ENCODE results near the gene MRPL40.

MRPL40 gene

GRCh38 chr22:19472233-19472632, 39.9 kb downstream of the MRPL40 start:
- no peaks in the 10 kb centered on the region for H3K27me3 ChIP-seq (ENCODE audit: insufficient read depth, poor library complexity, severe bottlenecking)
- TF ChIP-seq REST (IDR thresholded peaks at IDR 0.05; ENCODE audit: insufficient replicate concordance, low read depth), result no peak
- no peak for TF ChIP-seq POLR2AphosphoS5 (IDR thresholded peaks at IDR 0.05; ENCODE audit: low read depth)
- TF ChIP-seq GABPA (IDR thresholded peaks at IDR 0.05; ENCODE audit: low read depth), result no peak
- TF ChIP-seq SPI1 (IDR thresholded peaks at IDR 0.05; ENCODE audit: borderline replicate concordance, low read depth), result no peak
- no peak for TF ChIP-seq CTCF (IDR thresholded peaks at IDR 0.05; ENCODE audit: insufficient read depth, low read length)
- H3K27ac ChIP-seq (replicated peaks), result no peak overlapping the region
- H3K4me3 ChIP-seq (replicated peaks; ENCODE audit: insufficient read depth, low read length), result no peak overlapping the region
- DNase-seq (ENCODE audit: low read depth in 1 of 2, low spot score in 1 of 2), result no peak

GRCh38 chr22:19473578-19473977, 41.2 kb downstream of the MRPL40 start:
- no peak for DNase-seq (ENCODE audit: low read depth in 1 of 2, low spot score in 1 of 2)
- TF ChIP-seq CTCF (IDR thresholded peaks at IDR 0.05; ENCODE audit: insufficient read depth, low read length), result no peak
- no peak for TF ChIP-seq GABPA (IDR thresholded peaks at IDR 0.05; ENCODE audit: low read depth)
- TF ChIP-seq REST (IDR thresholded peaks at IDR 0.05; ENCODE audit: insufficient replicate concordance, low read depth), result no peak
- no peak for TF ChIP-seq SPI1 (IDR thresholded peaks at IDR 0.05; ENCODE audit: borderline replicate concordance, low read depth)
- TF ChIP-seq POLR2AphosphoS5 (IDR thresholded peaks at IDR 0.05; ENCODE audit: low read depth), result no peak
- Histone ChIP-seq H3K4me3 (replicated peaks; ENCODE audit: insufficient read depth, low read length) (no peak overlapping the region), H3K27me3 (ENCODE audit: insufficient read depth, poor library complexity, severe bottlenecking) (no peaks in the 10 kb centered on the region), H3K27ac (replicated peaks) (no peak overlapping the region)

GRCh38 chr22:19476023-19476422, 43.7 kb downstream of the MRPL40 start:
- no peak for TF ChIP-seq REST (IDR thresholded peaks at IDR 0.05; ENCODE audit: insufficient replicate concordance, low read depth)
- TF ChIP-seq POLR2AphosphoS5 (IDR thresholded peaks at IDR 0.05; ENCODE audit: low read depth), result no peak
- no peak for TF ChIP-seq GABPA (IDR thresholded peaks at IDR 0.05; ENCODE audit: low read depth)
- TF ChIP-seq CTCF (IDR thresholded peaks at IDR 0.05; ENCODE audit: insufficient read depth, low read length), result no peak
- TF ChIP-seq SPI1 (IDR thresholded peaks at IDR 0.05; ENCODE audit: borderline replicate concordance, low read depth), result no peak
- no peak overlapping the region for H3K4me3 ChIP-seq (replicated peaks; ENCODE audit: insufficient read depth, low read length)
- DNase-seq (ENCODE audit: low read depth in 1 of 2, low spot score in 1 of 2), result no peak
- no peaks in the 10 kb centered on the region for H3K27me3 ChIP-seq (ENCODE audit: insufficient read depth, poor library complexity, severe bottlenecking)
- no peak overlapping the region for H3K27ac ChIP-seq (replicated peaks)
